ENCODE results near the gene MOSMO. TPM values are rescaled to one million over a fixed set of nuclear protein-coding genes. Genes with fewer than 3 reads are reported as not detected.

MOSMO gene
- total and polyA plus RNA-seq, 2 of the 13 experiments (the other 11 are each of a cell fraction or from before 2014, with no cell fraction given), result 26.7 to 32.6 TPM

DNA sequence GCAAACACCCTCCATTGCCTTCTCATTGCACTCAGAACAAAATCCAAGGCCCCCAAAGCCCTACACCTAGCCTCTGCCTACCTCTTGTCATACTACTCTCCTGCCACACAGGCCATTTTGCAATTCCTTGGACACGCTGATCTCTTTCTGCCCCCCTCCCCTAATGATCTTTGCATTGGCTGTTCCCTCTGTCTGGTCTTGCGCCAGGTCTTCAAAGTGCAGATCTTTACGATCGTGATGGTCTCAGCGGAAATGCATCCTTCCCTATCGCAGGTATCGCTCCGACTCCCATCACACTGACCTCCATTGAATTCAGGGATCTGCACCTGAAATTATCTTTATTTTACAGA, 777 bp upstream of the MOSMO start (continued):
- TF ChIP-seq, protein P1, sequence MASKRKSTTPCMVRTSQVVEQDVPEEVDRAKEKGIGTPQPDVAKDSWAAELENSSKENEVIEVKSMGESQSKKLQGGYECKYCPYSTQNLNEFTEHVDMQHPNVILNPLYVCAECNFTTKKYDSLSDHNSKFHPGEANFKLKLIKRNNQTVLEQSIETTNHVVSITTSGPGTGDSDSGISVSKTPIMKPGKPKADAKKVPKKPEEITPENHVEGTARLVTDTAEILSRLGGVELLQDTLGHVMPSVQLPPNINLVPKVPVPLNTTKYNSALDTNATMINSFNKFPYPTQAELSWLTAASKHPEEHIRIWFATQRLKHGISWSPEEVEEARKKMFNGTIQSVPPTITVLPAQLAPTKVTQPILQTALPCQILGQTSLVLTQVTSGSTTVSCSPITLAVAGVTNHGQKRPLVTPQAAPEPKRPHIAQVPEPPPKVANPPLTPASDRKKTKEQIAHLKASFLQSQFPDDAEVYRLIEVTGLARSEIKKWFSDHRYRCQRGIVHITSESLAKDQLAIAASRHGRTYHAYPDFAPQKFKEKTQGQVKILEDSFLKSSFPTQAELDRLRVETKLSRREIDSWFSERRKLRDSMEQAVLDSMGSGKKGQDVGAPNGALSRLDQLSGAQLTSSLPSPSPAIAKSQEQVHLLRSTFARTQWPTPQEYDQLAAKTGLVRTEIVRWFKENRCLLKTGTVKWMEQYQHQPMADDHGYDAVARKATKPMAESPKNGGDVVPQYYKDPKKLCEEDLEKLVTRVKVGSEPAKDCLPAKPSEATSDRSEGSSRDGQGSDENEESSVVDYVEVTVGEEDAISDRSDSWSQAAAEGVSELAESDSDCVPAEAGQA (IDR thresholded peaks at IDR 0.05; ENCODE audit: low read depth), result no peak
- TF ChIP-seq, protein P1 (CRISPR knock-in tag; IDR thresholded peaks at IDR 0.05; ENCODE audit: borderline replicate concordance), result no peak
- peak; percentile 23; the same call in 1 of the 2 replicates for TF ChIP-seq ZNF644 (CRISPR knock-in tag; IDR thresholded peaks at IDR 0.05; ENCODE audit: low read depth)
- TF ChIP-seq ARNT2 (CRISPR knock-in tag; IDR thresholded peaks at IDR 0.05; ENCODE audit: low read depth), result no peak
- no peak for TF ChIP-seq NFIC (IDR thresholded peaks at IDR 0.05; ENCODE audit: low read length)
- no peak for TF ChIP-seq PAWR (CRISPR knock-in tag; IDR thresholded peaks at IDR 0.05; ENCODE audit: borderline replicate concordance)
- TF ChIP-seq HHEX (CRISPR knock-in tag; IDR thresholded peaks at IDR 0.05), result no peak
- no peak for TF ChIP-seq MYNN (CRISPR knock-in tag; IDR thresholded peaks at IDR 0.05; ENCODE audit: low read depth)
- TF ChIP-seq, protein P2, sequence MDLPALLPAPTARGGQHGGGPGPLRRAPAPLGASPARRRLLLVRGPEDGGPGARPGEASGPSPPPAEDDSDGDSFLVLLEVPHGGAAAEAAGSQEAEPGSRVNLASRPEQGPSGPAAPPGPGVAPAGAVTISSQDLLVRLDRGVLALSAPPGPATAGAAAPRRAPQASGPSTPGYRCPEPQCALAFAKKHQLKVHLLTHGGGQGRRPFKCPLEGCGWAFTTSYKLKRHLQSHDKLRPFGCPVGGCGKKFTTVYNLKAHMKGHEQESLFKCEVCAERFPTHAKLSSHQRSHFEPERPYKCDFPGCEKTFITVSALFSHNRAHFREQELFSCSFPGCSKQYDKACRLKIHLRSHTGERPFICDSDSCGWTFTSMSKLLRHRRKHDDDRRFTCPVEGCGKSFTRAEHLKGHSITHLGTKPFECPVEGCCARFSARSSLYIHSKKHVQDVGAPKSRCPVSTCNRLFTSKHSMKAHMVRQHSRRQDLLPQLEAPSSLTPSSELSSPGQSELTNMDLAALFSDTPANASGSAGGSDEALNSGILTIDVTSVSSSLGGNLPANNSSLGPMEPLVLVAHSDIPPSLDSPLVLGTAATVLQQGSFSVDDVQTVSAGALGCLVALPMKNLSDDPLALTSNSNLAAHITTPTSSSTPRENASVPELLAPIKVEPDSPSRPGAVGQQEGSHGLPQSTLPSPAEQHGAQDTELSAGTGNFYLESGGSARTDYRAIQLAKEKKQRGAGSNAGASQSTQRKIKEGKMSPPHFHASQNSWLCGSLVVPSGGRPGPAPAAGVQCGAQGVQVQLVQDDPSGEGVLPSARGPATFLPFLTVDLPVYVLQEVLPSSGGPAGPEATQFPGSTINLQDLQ (CRISPR knock-in tag; IDR thresholded peaks at IDR 0.05), result no peak
- TF ChIP-seq, protein P3, sequence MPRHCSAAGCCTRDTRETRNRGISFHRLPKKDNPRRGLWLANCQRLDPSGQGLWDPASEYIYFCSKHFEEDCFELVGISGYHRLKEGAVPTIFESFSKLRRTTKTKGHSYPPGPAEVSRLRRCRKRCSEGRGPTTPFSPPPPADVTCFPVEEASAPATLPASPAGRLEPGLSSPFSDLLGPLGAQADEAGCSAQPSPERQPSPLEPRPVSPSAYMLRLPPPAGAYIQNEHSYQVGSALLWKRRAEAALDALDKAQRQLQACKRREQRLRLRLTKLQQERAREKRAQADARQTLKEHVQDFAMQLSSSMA (CRISPR knock-in tag; IDR thresholded peaks at IDR 0.05), result peak; percentile 78; the same call in 1 of the 2 replicates
- no peak for TF ChIP-seq SRSF1 (optimal IDR thresholded peaks at IDR 0.05; ENCODE audit: low read depth, low read length)
- TF ChIP-seq SMAD3 (CRISPR knock-in tag; IDR thresholded peaks at IDR 0.05), result no peak
- no peak for TF ChIP-seq ZNF546 (CRISPR knock-in tag; conservative IDR thresholded peaks at IDR 0.05)
- TF ChIP-seq, protein P4, sequence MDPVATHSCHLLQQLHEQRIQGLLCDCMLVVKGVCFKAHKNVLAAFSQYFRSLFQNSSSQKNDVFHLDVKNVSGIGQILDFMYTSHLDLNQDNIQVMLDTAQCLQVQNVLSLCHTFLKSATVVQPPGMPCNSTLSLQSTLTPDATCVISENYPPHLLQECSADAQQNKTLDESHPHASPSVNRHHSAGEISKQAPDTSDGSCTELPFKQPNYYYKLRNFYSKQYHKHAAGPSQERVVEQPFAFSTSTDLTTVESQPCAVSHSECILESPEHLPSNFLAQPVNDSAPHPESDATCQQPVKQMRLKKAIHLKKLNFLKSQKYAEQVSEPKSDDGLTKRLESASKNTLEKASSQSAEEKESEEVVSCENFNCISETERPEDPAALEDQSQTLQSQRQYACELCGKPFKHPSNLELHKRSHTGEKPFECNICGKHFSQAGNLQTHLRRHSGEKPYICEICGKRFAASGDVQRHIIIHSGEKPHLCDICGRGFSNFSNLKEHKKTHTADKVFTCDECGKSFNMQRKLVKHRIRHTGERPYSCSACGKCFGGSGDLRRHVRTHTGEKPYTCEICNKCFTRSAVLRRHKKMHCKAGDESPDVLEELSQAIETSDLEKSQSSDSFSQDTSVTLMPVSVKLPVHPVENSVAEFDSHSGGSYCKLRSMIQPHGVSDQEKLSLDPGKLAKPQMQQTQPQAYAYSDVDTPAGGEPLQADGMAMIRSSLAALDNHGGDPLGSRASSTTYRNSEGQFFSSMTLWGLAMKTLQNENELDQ (CRISPR knock-in tag; IDR thresholded peaks at IDR 0.05; ENCODE audit: borderline replicate concordance), result 0 out of 2 replicates have a peak, but pooled peaks have one; percentile 16
- TF ChIP-seq PHF5A (CRISPR knock-in tag; IDR thresholded peaks at IDR 0.05; ENCODE audit: low read depth, unreplicated experiment), result peak; percentile 3
- TF ChIP-seq ZNF44 (CRISPR knock-in tag; IDR thresholded peaks at IDR 0.05), result peak; percentile 53; the same call in 1 of the 2 replicates
- TF ChIP-seq SP4 (CRISPR knock-in tag; IDR thresholded peaks at IDR 0.05), result no peak
- no peak for TF ChIP-seq ZSCAN20 (CRISPR knock-in tag; IDR thresholded peaks at IDR 0.05; ENCODE audit: borderline replicate concordance)

Data from HepG2 (cell line).